Stomach (tissue), 4 donors: ENCODE results near the gene DOCK3.

Source experiments
- EP300 ChIP-seq: sonication (generic); formaldehyde crosslinking; IDR thresholded peaks from one replicate; pipeline ENCODE4 v1.6.1; 2017; ENCODE audit warnings: antibody characterized with exemption
- POLR2A ChIP-seq, 4 donors: fragments of 450-650 bp; IDR thresholded peaks; one replicate each; pipeline ENCODE4 v1.6.1; 2016; ENCODE audit warnings: antibody characterized with exemption in 4 of 4, control low read depth in 2 of 4, mild to moderate bottlenecking in 1 of 4, moderate library complexity in 1 of 4
- POLR2AphosphoS5 ChIP-seq, 3 donors: sonication (generic); formaldehyde crosslinking; IDR thresholded peaks; one replicate each; pipeline ENCODE4 v1.6.1; 2016; ENCODE audit warnings: antibody characterized with exemption in 3 of 3
- TF ChIP-seq, protein P1 (sequence below), 7 experiments: fragments of 450-650 bp in 4 of 7; fragments of 200-600 bp in 3 of 7; sonication (generic) in 3 of 7; IDR thresholded peaks; one replicate each; pipeline ENCODE4 v1.5.1; 2016 to 2019; ENCODE audit warnings: antibody characterized with exemption in 7 of 7, control low read depth in 2 of 7, mild to moderate bottlenecking in 1 of 7

GRCh38 chr3:51282931-51283330 lies 608.2 kb downstream of the DOCK3 start:
- TF ChIP-seq, protein P1, sequence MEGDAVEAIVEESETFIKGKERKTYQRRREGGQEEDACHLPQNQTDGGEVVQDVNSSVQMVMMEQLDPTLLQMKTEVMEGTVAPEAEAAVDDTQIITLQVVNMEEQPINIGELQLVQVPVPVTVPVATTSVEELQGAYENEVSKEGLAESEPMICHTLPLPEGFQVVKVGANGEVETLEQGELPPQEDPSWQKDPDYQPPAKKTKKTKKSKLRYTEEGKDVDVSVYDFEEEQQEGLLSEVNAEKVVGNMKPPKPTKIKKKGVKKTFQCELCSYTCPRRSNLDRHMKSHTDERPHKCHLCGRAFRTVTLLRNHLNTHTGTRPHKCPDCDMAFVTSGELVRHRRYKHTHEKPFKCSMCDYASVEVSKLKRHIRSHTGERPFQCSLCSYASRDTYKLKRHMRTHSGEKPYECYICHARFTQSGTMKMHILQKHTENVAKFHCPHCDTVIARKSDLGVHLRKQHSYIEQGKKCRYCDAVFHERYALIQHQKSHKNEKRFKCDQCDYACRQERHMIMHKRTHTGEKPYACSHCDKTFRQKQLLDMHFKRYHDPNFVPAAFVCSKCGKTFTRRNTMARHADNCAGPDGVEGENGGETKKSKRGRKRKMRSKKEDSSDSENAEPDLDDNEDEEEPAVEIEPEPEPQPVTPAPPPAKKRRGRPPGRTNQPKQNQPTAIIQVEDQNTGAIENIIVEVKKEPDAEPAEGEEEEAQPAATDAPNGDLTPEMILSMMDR (IDR thresholded peaks at IDR 0.05): no peak
- no peak for TF ChIP-seq POLR2A (IDR thresholded peaks at IDR 0.05)
- no peak for TF ChIP-seq POLR2AphosphoS5 (IDR thresholded peaks at IDR 0.05)
- TF ChIP-seq EP300: no peak
